ENCODE results near the gene UBE2O. TPM values are rescaled to one million over a fixed set of nuclear protein-coding genes. Genes with fewer than 3 reads are reported as not detected.

Gene UBE2O
- total and polyA plus RNA-seq, 2 experiments from 2014 or later: 30.4 to 79.4 TPM

GRCh38 chr17:76438906-76439305 lies 14.0 kb downstream of the UBE2O start:
- DNase-seq (ENCODE audit: low spot score) (no peak), ATAC-seq (no peak)
- no peaks in the 10 kb centered on the region for H3K9me2 ChIP-seq (ENCODE audit: insufficient read depth)
- H3K9me3 Mint-ChIP-seq: no peaks in the 10 kb centered on the region
- no peaks in the 10 kb centered on the region for H3K36me3 ChIP-seq (ENCODE audit: insufficient read depth)
- peaks cover 70% of the 10 kb centered on the region for H3K4me1 Mint-ChIP-seq
- H3K4me3 ChIP-seq: no peak overlapping the region
- peaks cover 9% of the 10 kb centered on the region for H3K27me3 Mint-ChIP-seq (ENCODE audit: insufficient read depth, low read depth, poor library complexity)
- no peak overlapping the region for H2AFZ ChIP-seq
- no peaks in the 10 kb centered on the region for H3K27me3 ChIP-seq (ENCODE audit: insufficient read depth)
- H3K36me3 Mint-ChIP-seq (ENCODE audit: low read depth): peaks cover 14% of the 10 kb centered on the region
- no peak overlapping the region; the same call in 2 of the 3 replicates for H3K4me3 Mint-ChIP-seq
- peaks cover 100% of the 10 kb centered on the region for H3K79me2 ChIP-seq (replicated peaks; ENCODE audit: insufficient read depth)
- H3F3A ChIP-seq (replicated peaks; ENCODE audit: low read depth): peaks cover 5% of the 10 kb centered on the region
- peak overlapping the region; percentile 69; the same call in 1 of the 2 replicates for H3K27ac ChIP-seq (ENCODE audit: low read depth)
- peak overlapping the region; percentile 61 for H3K4me2 ChIP-seq
- H3K4me1 ChIP-seq (ENCODE audit: insufficient read depth): peaks cover 79% of the 10 kb centered on the region
- TF ChIP-seq EZH2phosphoT487 (IDR thresholded peaks at IDR 0.05; ENCODE audit: unreplicated experiment): no peak
- no peak for TF ChIP-seq JUNB (IDR thresholded peaks at IDR 0.05; ENCODE audit: unreplicated experiment)
- no peak for TF ChIP-seq ZNF114 (CRISPR knock-in tag; IDR thresholded peaks at IDR 0.05)
- no peak for TF ChIP-seq ZNF331 (CRISPR knock-in tag; IDR thresholded peaks at IDR 0.05; ENCODE audit: low read depth)
- H4K20me1 ChIP-seq (replicated peaks; ENCODE audit: insufficient read depth): peaks cover 41% of the 10 kb centered on the region
- H3K27ac Mint-ChIP-seq: peak overlapping the region; percentile 74

- peaks cover 68% of the 10 kb centered on the region for H3K4me1 Mint-ChIP-seq
- TF ChIP-seq ETS1 (IDR thresholded peaks at IDR 0.05) (no peak), EZH2phosphoT487 (IDR thresholded peaks at IDR 0.05; ENCODE audit: unreplicated experiment) (no peak), EZH2 (IDR thresholded peaks at IDR 0.05; ENCODE audit: low read depth, unreplicated experiment) (no peak), CTCF (conservative IDR thresholded peaks at IDR 0.05; ENCODE audit: low read depth in 2 of 2) (no peak), POLR2AphosphoS5 (IDR thresholded peaks at IDR 0.05; ENCODE audit: low read depth) (no peak), NANOG (IDR thresholded peaks at IDR 0.05; ENCODE audit: borderline replicate concordance) (no peak), CREB1 (CRISPR knock-in tag; IDR thresholded peaks at IDR 0.05; ENCODE audit: low read depth) (no peak), REST (IDR thresholded peaks at IDR 0.05; ENCODE audit: unreplicated experiment) (no peak), ZNF114 (CRISPR knock-in tag; IDR thresholded peaks at IDR 0.05) (no peak), JUNB (IDR thresholded peaks at IDR 0.05; ENCODE audit: unreplicated experiment) (no peak), ZNF331 (CRISPR knock-in tag; IDR thresholded peaks at IDR 0.05; ENCODE audit: low read depth) (no peak)
Measured at GRCh38 chr17:76437467-76438402, 15.2 kb downstream of the UBE2O start.

More at GRCh38 chr17:76437467-76438402, 15.2 kb downstream of the UBE2O start:
- H3K27me3 Mint-ChIP-seq (ENCODE audit: insufficient read depth, low read depth, poor library complexity): peaks cover 11% of the 10 kb centered on the region
- no peaks in the 10 kb centered on the region; the same call in 1 of the 2 replicates for H3F3A ChIP-seq (replicated peaks; ENCODE audit: low read depth)
- H3K27me3 ChIP-seq (ENCODE audit: insufficient read depth): no peaks in the 10 kb centered on the region
- no peaks in the 10 kb centered on the region for H3K36me3 ChIP-seq (ENCODE audit: insufficient read depth)
- H3K4me1 ChIP-seq (ENCODE audit: insufficient read depth): peaks cover 70% of the 10 kb centered on the region
- H3K79me2 ChIP-seq (replicated peaks; ENCODE audit: insufficient read depth): peaks cover 100% of the 10 kb centered on the region
- no peaks in the 10 kb centered on the region for H3K9me2 ChIP-seq (ENCODE audit: insufficient read depth)
- H3K36me3 Mint-ChIP-seq (ENCODE audit: low read depth): peaks cover 13% of the 10 kb centered on the region
- no peak overlapping the region for H3K4me3 Mint-ChIP-seq
- H3K27ac ChIP-seq (ENCODE audit: low read depth): 0 out of 2 replicates have a peak overlapping the region, but pooled peaks have one; percentile 69
- DNase-seq (ENCODE audit: low spot score) (no peak), ATAC-seq (no peak)
- no peaks in the 10 kb centered on the region for H3K9me3 Mint-ChIP-seq
- peak overlapping the region; percentile 74; the same call in 1 of the 2 replicates for H3K27ac Mint-ChIP-seq
- peak overlapping the region; percentile 61; the same call in 1 of the 2 replicates for H3K4me2 ChIP-seq
- H2AFZ ChIP-seq: no peak overlapping the region
- H4K20me1 ChIP-seq (replicated peaks; ENCODE audit: insufficient read depth): peaks cover 49% of the 10 kb centered on the region
- no peak overlapping the region for H3K4me3 ChIP-seq

Measured in GM23338 (cell line).